GM23338 (cell line): Measurements from ENCODE around the gene LUC7L2.

Experiments
- CREB1 ChIP-seq: fragments of 250-450 bp; sonication (Bioruptor Pico); IDR thresholded peaks from 2 replicates; pipeline ENCODE4 v1.5.0; 2020; ENCODE audit warnings: low read depth, mild to moderate bottlenecking, moderate library complexity
- EZH2 ChIP-seq: fragments of 200-600 bp; sonication (generic); IDR thresholded peaks from one replicate; pipeline ENCODE4 v1.8.0; 2017; ENCODE audit warnings: antibody characterized with exemption, mild to moderate bottlenecking, low read depth; ENCODE audit not compliant: unreplicated experiment
- EZH2phosphoT487 ChIP-seq: fragments of 200-600 bp; sonication (generic); IDR thresholded peaks from one replicate; pipeline ENCODE4 v1.8.1; 2018; ENCODE audit warnings: antibody characterized with exemption; ENCODE audit not compliant: unreplicated experiment
- JUNB ChIP-seq: IDR thresholded peaks from one replicate; pipeline ENCODE4 v1.6.1; 2016; ENCODE audit warnings: antibody characterized with exemption; ENCODE audit not compliant: unreplicated experiment
- NANOG ChIP-seq: IDR thresholded peaks from 2 replicates; pipeline ENCODE4 v1.6.1; 2016; ENCODE audit warnings: antibody characterized with exemption, borderline replicate concordance
- POLR2AphosphoS5 ChIP-seq: IDR thresholded peaks from 2 replicates; pipeline ENCODE4 v1.6.1; 2016; ENCODE audit warnings: antibody characterized with exemption, low read depth
- STAT1 ChIP-seq: IDR thresholded peaks from one replicate; pipeline ENCODE4 v1.6.1; 2016; ENCODE audit warnings: antibody characterized with exemption; ENCODE audit not compliant: unreplicated experiment
- ZNF114 ChIP-seq: fragments of 250-450 bp; sonication (Bioruptor Pico); IDR thresholded peaks from 2 replicates; pipeline ENCODE4 v1.5.0; 2020; ENCODE audit warnings: mild to moderate bottlenecking, moderate library complexity
- ZNF331 ChIP-seq: fragments of 250-450 bp; sonication (Bioruptor Pico); IDR thresholded peaks from 2 replicates; pipeline ENCODE4 v1.5.0; 2020; ENCODE audit warnings: low read depth, mild to moderate bottlenecking, moderate library complexity
- TF ChIP-seq, protein P1 (sequence below), 2 experiments: fragments of 200-600 bp in 1 of 2; sonication (generic) in 1 of 2; conservative IDR thresholded peaks; 2 replicates each; pipeline versions ENCODE4 v1.5.1 to v1.6.1; 2016 to 2017; ENCODE audit warnings: antibody characterized with exemption in 2 of 2, low read depth in 2 of 2, mild to moderate bottlenecking in 2 of 2, moderate library complexity in 1 of 2
- TF ChIP-seq, protein P2 (sequence below): IDR thresholded peaks from 2 replicates; pipeline ENCODE4 v1.6.1; 2016; ENCODE audit warnings: antibody characterized with exemption
- TF ChIP-seq, protein P3 (sequence below): fragments of 250-450 bp; sonication (Bioruptor Pico); IDR thresholded peaks from 2 replicates; pipeline ENCODE4 v1.5.0; 2020; ENCODE audit warnings: mild to moderate bottlenecking, moderate library complexity
- TF ChIP-seq, protein P4 (sequence below): IDR thresholded peaks from one replicate; pipeline ENCODE4 v1.6.1; 2018; ENCODE audit warnings: antibody characterized with exemption; ENCODE audit not compliant: unreplicated experiment

DNA sequence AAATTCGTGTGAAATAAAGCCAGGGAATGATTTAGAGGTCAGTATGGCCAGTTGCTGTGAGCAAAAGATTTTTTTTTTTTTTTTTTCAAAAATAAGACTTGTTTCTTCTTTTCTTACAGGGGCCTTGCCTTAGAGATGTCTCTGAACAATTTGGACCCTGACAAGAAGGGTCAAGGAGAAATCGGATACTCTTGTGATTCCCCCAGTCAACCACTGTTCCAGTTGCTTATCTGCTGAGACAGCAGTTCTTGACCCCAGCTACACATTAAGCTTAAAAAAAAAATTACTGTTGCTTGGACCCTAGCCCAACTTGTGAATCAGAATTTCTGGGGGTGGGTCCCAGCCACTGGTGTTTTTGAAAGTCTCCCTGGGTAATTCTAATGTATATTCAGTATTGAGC, 30.6 kb upstream of the LUC7L2 start:
- TF ChIP-seq EZH2, result no peak
- TF ChIP-seq POLR2AphosphoS5, result no peak
- TF ChIP-seq, protein P1, sequence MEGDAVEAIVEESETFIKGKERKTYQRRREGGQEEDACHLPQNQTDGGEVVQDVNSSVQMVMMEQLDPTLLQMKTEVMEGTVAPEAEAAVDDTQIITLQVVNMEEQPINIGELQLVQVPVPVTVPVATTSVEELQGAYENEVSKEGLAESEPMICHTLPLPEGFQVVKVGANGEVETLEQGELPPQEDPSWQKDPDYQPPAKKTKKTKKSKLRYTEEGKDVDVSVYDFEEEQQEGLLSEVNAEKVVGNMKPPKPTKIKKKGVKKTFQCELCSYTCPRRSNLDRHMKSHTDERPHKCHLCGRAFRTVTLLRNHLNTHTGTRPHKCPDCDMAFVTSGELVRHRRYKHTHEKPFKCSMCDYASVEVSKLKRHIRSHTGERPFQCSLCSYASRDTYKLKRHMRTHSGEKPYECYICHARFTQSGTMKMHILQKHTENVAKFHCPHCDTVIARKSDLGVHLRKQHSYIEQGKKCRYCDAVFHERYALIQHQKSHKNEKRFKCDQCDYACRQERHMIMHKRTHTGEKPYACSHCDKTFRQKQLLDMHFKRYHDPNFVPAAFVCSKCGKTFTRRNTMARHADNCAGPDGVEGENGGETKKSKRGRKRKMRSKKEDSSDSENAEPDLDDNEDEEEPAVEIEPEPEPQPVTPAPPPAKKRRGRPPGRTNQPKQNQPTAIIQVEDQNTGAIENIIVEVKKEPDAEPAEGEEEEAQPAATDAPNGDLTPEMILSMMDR (conservative IDR thresholded peaks at IDR 0.05; ENCODE audit: low read depth in 2 of 2), result no peak
- TF ChIP-seq, protein P2, sequence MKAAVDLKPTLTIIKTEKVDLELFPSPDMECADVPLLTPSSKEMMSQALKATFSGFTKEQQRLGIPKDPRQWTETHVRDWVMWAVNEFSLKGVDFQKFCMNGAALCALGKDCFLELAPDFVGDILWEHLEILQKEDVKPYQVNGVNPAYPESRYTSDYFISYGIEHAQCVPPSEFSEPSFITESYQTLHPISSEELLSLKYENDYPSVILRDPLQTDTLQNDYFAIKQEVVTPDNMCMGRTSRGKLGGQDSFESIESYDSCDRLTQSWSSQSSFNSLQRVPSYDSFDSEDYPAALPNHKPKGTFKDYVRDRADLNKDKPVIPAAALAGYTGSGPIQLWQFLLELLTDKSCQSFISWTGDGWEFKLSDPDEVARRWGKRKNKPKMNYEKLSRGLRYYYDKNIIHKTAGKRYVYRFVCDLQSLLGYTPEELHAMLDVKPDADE, result no peak
- no peak for TF ChIP-seq CREB1
- TF ChIP-seq EZH2phosphoT487, result no peak
- TF ChIP-seq, protein P3, sequence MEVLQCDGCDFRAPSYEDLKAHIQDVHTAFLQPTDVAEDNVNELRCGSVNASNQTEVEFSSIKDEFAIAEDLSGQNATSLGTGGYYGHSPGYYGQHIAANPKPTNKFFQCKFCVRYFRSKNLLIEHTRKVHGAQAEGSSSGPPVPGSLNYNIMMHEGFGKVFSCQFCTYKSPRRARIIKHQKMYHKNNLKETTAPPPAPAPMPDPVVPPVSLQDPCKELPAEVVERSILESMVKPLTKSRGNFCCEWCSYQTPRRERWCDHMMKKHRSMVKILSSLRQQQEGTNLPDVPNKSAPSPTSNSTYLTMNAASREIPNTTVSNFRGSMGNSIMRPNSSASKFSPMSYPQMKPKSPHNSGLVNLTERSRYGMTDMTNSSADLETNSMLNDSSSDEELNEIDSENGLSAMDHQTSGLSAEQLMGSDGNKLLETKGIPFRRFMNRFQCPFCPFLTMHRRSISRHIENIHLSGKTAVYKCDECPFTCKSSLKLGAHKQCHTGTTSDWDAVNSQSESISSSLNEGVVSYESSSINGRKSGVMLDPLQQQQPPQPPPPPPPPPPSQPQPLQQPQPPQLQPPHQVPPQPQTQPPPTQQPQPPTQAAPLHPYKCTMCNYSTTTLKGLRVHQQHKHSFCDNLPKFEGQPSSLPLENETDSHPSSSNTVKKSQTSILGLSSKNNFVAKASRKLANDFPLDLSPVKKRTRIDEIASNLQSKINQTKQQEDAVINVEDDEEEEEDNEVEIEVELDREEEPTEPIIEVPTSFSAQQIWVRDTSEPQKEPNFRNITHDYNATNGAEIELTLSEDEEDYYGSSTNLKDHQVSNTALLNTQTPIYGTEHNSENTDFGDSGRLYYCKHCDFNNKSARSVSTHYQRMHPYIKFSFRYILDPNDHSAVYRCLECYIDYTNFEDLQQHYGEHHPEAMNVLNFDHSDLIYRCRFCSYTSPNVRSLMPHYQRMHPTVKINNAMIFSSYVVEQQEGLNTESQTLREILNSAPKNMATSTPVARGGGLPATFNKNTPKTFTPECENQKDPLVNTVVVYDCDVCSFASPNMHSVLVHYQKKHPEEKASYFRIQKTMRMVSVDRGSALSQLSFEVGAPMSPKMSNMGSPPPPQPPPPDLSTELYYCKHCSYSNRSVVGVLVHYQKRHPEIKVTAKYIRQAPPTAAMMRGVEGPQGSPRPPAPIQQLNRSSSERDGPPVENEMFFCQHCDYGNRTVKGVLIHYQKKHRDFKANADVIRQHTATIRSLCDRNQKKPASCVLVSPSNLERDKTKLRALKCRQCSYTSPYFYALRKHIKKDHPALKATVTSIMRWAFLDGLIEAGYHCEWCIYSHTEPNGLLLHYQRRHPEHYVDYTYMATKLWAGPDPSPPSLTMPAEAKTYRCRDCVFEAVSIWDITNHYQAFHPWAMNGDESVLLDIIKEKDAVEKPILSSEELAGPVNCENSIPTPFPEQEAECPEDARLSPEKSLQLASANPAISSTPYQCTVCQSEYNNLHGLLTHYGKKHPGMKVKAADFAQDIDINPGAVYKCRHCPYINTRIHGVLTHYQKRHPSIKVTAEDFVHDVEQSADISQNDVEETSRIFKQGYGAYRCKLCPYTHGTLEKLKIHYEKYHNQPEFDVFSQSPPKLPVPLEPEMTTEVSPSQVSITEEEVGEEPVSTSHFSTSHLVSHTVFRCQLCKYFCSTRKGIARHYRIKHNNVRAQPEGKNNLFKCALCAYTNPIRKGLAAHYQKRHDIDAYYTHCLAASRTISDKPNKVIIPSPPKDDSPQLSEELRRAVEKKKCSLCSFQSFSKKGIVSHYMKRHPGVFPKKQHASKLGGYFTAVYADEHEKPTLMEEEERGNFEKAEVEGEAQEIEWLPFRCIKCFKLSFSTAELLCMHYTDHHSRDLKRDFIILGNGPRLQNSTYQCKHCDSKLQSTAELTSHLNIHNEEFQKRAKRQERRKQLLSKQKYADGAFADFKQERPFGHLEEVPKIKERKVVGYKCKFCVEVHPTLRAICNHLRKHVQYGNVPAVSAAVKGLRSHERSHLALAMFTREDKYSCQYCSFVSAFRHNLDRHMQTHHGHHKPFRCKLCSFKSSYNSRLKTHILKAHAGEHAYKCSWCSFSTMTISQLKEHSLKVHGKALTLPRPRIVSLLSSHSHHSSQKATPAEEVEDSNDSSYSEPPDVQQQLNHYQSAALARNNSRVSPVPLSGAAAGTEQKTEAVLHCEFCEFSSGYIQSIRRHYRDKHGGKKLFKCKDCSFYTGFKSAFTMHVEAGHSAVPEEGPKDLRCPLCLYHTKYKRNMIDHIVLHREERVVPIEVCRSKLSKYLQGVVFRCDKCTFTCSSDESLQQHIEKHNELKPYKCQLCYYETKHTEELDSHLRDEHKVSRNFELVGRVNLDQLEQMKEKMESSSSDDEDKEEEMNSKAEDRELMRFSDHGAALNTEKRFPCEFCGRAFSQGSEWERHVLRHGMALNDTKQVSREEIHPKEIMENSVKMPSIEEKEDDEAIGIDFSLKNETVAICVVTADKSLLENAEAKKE (CRISPR knock-in tag), result no peak
- TF ChIP-seq, protein P4, sequence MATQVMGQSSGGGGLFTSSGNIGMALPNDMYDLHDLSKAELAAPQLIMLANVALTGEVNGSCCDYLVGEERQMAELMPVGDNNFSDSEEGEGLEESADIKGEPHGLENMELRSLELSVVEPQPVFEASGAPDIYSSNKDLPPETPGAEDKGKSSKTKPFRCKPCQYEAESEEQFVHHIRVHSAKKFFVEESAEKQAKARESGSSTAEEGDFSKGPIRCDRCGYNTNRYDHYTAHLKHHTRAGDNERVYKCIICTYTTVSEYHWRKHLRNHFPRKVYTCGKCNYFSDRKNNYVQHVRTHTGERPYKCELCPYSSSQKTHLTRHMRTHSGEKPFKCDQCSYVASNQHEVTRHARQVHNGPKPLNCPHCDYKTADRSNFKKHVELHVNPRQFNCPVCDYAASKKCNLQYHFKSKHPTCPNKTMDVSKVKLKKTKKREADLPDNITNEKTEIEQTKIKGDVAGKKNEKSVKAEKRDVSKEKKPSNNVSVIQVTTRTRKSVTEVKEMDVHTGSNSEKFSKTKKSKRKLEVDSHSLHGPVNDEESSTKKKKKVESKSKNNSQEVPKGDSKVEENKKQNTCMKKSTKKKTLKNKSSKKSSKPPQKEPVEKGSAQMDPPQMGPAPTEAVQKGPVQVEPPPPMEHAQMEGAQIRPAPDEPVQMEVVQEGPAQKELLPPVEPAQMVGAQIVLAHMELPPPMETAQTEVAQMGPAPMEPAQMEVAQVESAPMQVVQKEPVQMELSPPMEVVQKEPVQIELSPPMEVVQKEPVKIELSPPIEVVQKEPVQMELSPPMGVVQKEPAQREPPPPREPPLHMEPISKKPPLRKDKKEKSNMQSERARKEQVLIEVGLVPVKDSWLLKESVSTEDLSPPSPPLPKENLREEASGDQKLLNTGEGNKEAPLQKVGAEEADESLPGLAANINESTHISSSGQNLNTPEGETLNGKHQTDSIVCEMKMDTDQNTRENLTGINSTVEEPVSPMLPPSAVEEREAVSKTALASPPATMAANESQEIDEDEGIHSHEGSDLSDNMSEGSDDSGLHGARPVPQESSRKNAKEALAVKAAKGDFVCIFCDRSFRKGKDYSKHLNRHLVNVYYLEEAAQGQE, result no peak
- no peak for TF ChIP-seq ZNF114 (CRISPR knock-in tag)
- no peak for TF ChIP-seq ZNF331 (CRISPR knock-in tag)
- TF ChIP-seq JUNB, result no peak
- TF ChIP-seq STAT1, result no peak
- TF ChIP-seq NANOG, result no peak
